HCT116 (cell line): ENCODE data around the gene CDC42EP1. TPM values are rescaled to one million over a fixed set of nuclear protein-coding genes. Genes with fewer than 3 reads are reported as not detected.

ENCODE experiments used
- ATAC-seq: fragments of 200-7000 bp; cut with Tn5 transposase; 2 replicates; pipeline ENCODE4 v1.9.1; 2020; ENCODE audit warnings: mild to moderate bottlenecking, moderate library complexity
- BruUV-seq: library from RNA; stranded (reverse); fragments of 400-500 nt; replicated peaks from 2 replicates; lab custom pipeline; 2021; lab: Mats Ljungman, UMichigan
- CTCF ChIA-PET: fragments of 300-600 bp; sonication (Branson Sonifier 250); formaldehyde crosslinking; loops from one replicate; lab custom pipeline; 2021; ENCODE audit warnings: antibody characterized with exemption; lab: Charles Lee
- POLR2A ChIA-PET: fragments of 300-600, 350-600 bp; sonication (Branson Sonifier 250); formaldehyde crosslinking; loops from one replicate; lab custom pipeline; 2021; ENCODE audit warnings: antibody characterized with exemption; lab: Charles Lee
- RAD21 ChIA-PET, 2 experiments: fragments of 300-600 bp; sonication (Branson Sonifier 250); formaldehyde crosslinking; loops; one replicate each; lab custom pipeline; 2023; ENCODE audit warnings: low total read pairs in 2 of 2; ENCODE audit not compliant: uncharacterized antibody in 2 of 2, unreplicated experiment in 2 of 2, low non-redundant PET in 1 of 2; lab: Charles Lee
- DNase-seq: peaks from one replicate; pipeline ENCODE4 v3.0.0-alpha.2; 2010; ENCODE audit warnings: low read depth, low spot score
- H2AFZ ChIP-seq: fragments of 200-600 bp; shearing (Covaris generic), sonication (generic); 2 replicates; pipeline ENCODE4 v1.6.1; 2017; ENCODE audit warnings: low read depth, mixed run types, mixed read lengths, antibody characterized with exemption, low read length; ENCODE audit not compliant: poor library complexity, severe bottlenecking
- H3K27ac ChIP-seq: 2 replicates; pipeline ENCODE4 v1.5.1; 2012; ENCODE audit warnings: low read depth, low read length
- H3K27me3 ChIP-seq: fragments of 200-600 bp; sonication (generic); 2 replicates; pipeline ENCODE4 v1.6.1; 2016; ENCODE audit warnings: mixed run types, low read length, mixed read lengths; ENCODE audit not compliant: insufficient read depth
- H3K36me3 ChIP-seq, 2 experiments: fragments of 200-500 bp in 1 of 2; fragments of 200-600 bp in 1 of 2; sonication (Bioruptor generic) in 1 of 2; sonication (generic) in 1 of 2; 2 replicates each; pipeline versions ENCODE4 v1.5.1 to v1.6.1; 2014 to 2016; ENCODE audit warnings: low read length in 2 of 2, inconsistent platforms in 1 of 2, mixed read lengths in 1 of 2, mixed run types in 1 of 2; ENCODE audit not compliant: insufficient read depth in 2 of 2, control insufficient read depth in 1 of 2
- H3K4me1 ChIP-seq, 2 experiments: fragments of 200-600 bp in 1 of 2; sonication (generic) in 1 of 2; 2 replicates each; pipeline versions ENCODE4 v1.5.1 to v1.6.1; 2012 to 2017; ENCODE audit warnings: low read length in 2 of 2, inconsistent platforms in 1 of 2, mild to moderate bottlenecking in 1 of 2, mixed read lengths in 1 of 2, mixed run types in 1 of 2, moderate library complexity in 1 of 2; ENCODE audit not compliant: insufficient read depth in 2 of 2, control insufficient read depth in 1 of 2
- H3K4me2 ChIP-seq: fragments of 200-600 bp; sonication (generic); 2 replicates; pipeline ENCODE4 v1.6.1; 2017; ENCODE audit warnings: mixed run types, low read length, mixed read lengths
- H3K4me3 ChIP-seq, 2 experiments: fragments of 200-600 bp in 1 of 2; sonication (generic) in 1 of 2; replicated peaks in 1 of 2; 2 replicates each; pipeline ENCODE4 v1.5.1; 2011 to 2016; ENCODE audit warnings: low read length in 2 of 2, control low read depth in 1 of 2, low read depth in 1 of 2, mild to moderate bottlenecking in 1 of 2, mixed read lengths in 1 of 2, mixed run types in 1 of 2
- H3K79me2 ChIP-seq: fragments of 200-600 bp; sonication (generic); 2 replicates; pipeline ENCODE4 v1.6.1; 2017; ENCODE audit warnings: mild to moderate bottlenecking, mixed run types, low read length, moderate library complexity, mixed read lengths; ENCODE audit not compliant: insufficient read depth
- H3K9ac ChIP-seq: fragments of 200-600 bp; sonication (generic); 2 replicates; pipeline ENCODE4 v1.6.1; 2016; ENCODE audit warnings: low read length, mixed read lengths
- H3K9me2 ChIP-seq: fragments of 200-600 bp; sonication (generic), shearing (Covaris generic); 2 replicates; pipeline ENCODE4 v1.6.1; 2017; ENCODE audit warnings: mixed run types, mild to moderate bottlenecking, moderate library complexity; ENCODE audit not compliant: insufficient read depth
- H3K9me3 ChIP-seq, 2 experiments: fragments of 200-500 bp in 1 of 2; fragments of 200-600 bp in 1 of 2; sonication (Bioruptor generic) in 1 of 2; sonication (generic) in 1 of 2; 2 replicates each; pipeline ENCODE4 v1.6.1; 2014 to 2017; ENCODE audit warnings: low read length in 2 of 2, mixed read lengths in 2 of 2, inconsistent platforms in 1 of 2, low read depth in 1 of 2, mild to moderate bottlenecking in 1 of 2, mixed run types in 1 of 2, moderate library complexity in 1 of 2; ENCODE audit not compliant: control insufficient read depth in 1 of 2, insufficient read depth in 1 of 2
- H4K20me1 ChIP-seq: fragments of 200-600 bp; sonication (generic), shearing (Covaris generic); 2 replicates; pipeline ENCODE4 v1.6.1; 2017; ENCODE audit warnings: mixed run types, mild to moderate bottlenecking, moderate library complexity; ENCODE audit not compliant: insufficient read depth
- ATF3 ChIP-seq: IDR thresholded peaks from 2 replicates; pipeline ENCODE4 v1.6.1; 2012
- CTCF ChIP-seq, 3 experiments: fragments of 200-600 bp in 1 of 3; sonication (generic) in 1 of 3; IDR thresholded peaks in 2 of 3; conservative IDR thresholded peaks in 1 of 3; 2 replicates each; pipeline ENCODE4 v1.5.1; 2012 to 2017; ENCODE audit warnings: low read depth in 2 of 3, low read length in 2 of 3, antibody characterized with exemption in 1 of 3, borderline replicate concordance in 1 of 3, control low read depth in 1 of 3, mild to moderate bottlenecking in 1 of 3, mixed read lengths in 1 of 3, mixed run types in 1 of 3, moderate library complexity in 1 of 3; ENCODE audit not compliant: insufficient read depth in 1 of 3
- EZH2 ChIP-seq: fragments of 200-600 bp; sonication (generic); IDR thresholded peaks from 2 replicates; pipeline ENCODE4 v1.6.1; 2017; ENCODE audit warnings: antibody characterized with exemption, mixed run types
- JUND ChIP-seq: IDR thresholded peaks from 2 replicates; pipeline ENCODE4 v1.6.1; 2012
- POLR2A ChIP-seq: IDR thresholded peaks from 2 replicates; pipeline ENCODE4 v1.7.0; 2011; ENCODE audit warnings: borderline replicate concordance; ENCODE audit not compliant: insufficient read depth, insufficient read length; ENCODE audit errors: extremely low read depth
- POLR2AphosphoS5 ChIP-seq: IDR thresholded peaks from 2 replicates; pipeline ENCODE4 v1.6.1; 2011; ENCODE audit warnings: mild to moderate bottlenecking, low read depth, low read length, moderate library complexity
- RAD21 ChIP-seq: IDR thresholded peaks from 2 replicates; pipeline ENCODE4 v1.6.1; 2012; ENCODE audit warnings: low read depth, mild to moderate bottlenecking
- REST ChIP-seq: IDR thresholded peaks from 2 replicates; pipeline ENCODE4 v1.6.1; 2012; ENCODE audit warnings: low read depth
- SIN3A ChIP-seq: IDR thresholded peaks from 2 replicates; pipeline ENCODE4 v1.6.1; 2012; ENCODE audit warnings: low read depth
- TCF7L2 ChIP-seq: IDR thresholded peaks from 2 replicates; pipeline ENCODE4 v1.7.0; 2011; ENCODE audit warnings: borderline replicate concordance, inconsistent platforms; ENCODE audit not compliant: insufficient read depth, insufficient read length; ENCODE audit errors: extremely low read depth
- intact Hi-C: fragments of 100-400 bp; cut with micrococcal nuclease; formaldehyde crosslinking; loops from 2 replicates; pipeline ENCODE4 v1.10.0; 2022
- total RNA-seq: library from RNA; stranded (reverse); gene quantifications from one replicate; pipeline ENCODE4 v1.2.1, GENCODE V29; 2021; ENCODE audit not compliant: unreplicated experiment

CDC42EP1 gene
- total RNA-seq, 1 experiment from 2014 or later, result 160 TPM

GRCh38 chr22:37556710-37557109, 3.6 kb upstream of the CDC42EP1 start:
- Histone ChIP-seq H3K4me2 (peak overlapping the region; percentile 10; the same call in 1 of the 2 replicates), H3K9me3 (no peaks in the 10 kb centered on the region), H3K79me2 (peaks cover 13% of the 10 kb centered on the region), H4K20me1 (no peaks in the 10 kb centered on the region), H3K27ac (no peak overlapping the region), H3K4me3 (no peak overlapping the region), H3K36me3 (no peaks in the 10 kb centered on the region), H3K4me1 (peaks cover 16 to 43% of the 10 kb centered on the region in 2 experiments), H3K9ac (no peak overlapping the region), H3K9me2 (no peaks in the 10 kb centered on the region), H3K27me3 (no peaks in the 10 kb centered on the region), H2AFZ (no peak overlapping the region)
- TF ChIP-seq SIN3A, result no peak
- TF ChIP-seq RAD21, result no peak
- no peak for TF ChIP-seq TCF7L2
- ChIA-PET POLR2A (interaction anchor here (2.3 kb wide), 1 partner anchor 10 kb away, joined by 9 read pairs; no protein-coding TSS in a partner anchor), CTCF (interaction anchor here (2.1 kb wide), 1 partner anchor 10 kb away, joined by 14 read pairs; no protein-coding TSS in a partner anchor), RAD21 (interaction anchor here in 1 of 2 experiments (1.0 kb wide), 1 partner anchor 11 kb away, joined by 3 read pairs; no protein-coding TSS in a partner anchor)
- DNase-seq, result no peak
- intact Hi-C loops, result no loop called here
- no TSS peak for BruUV-seq
- no peak for ATAC-seq

- no peak overlapping the region for H3K4me3 ChIP-seq
- no peaks in the 10 kb centered on the region for H3K9me2 ChIP-seq
- peaks cover 21% of the 10 kb centered on the region for H3K79me2 ChIP-seq
- 0 out of 4 replicates have a peak, but pooled peaks cover 0 to 7% of the 10 kb centered on the region in 2 experiments for H3K36me3 ChIP-seq
- DNase-seq, result no peak
- peaks cover 20 to 43% of the 10 kb centered on the region in 2 experiments for H3K4me1 ChIP-seq
- no peaks in the 10 kb centered on the region for H3K27me3 ChIP-seq
- no peak overlapping the region for H3K4me2 ChIP-seq
- CTCF ChIA-PET, result interaction anchor here (2.1 kb wide), 1 partner anchor 9 kb away, joined by 14 read pairs; no protein-coding TSS in a partner anchor
- BruUV-seq, result no TSS peak
- intact Hi-C loops, result no loop called here
- H3K9me3 ChIP-seq, result no peaks in the 10 kb centered on the region
- RAD21 ChIA-PET, result interaction anchor here in 1 of 2 experiments (1.0 kb wide), 1 partner anchor 12 kb away, joined by 3 read pairs; no protein-coding TSS in a partner anchor
- no peak overlapping the region for H2AFZ ChIP-seq
- H4K20me1 ChIP-seq, result no peaks in the 10 kb centered on the region
- no peak overlapping the region for H3K9ac ChIP-seq
- POLR2A ChIA-PET, result interaction anchor here (0.8 kb wide), 1 partner anchor 9 kb away, joined by 3 read pairs; no protein-coding TSS in a partner anchor
- H3K27ac ChIP-seq, result no peak overlapping the region
- no peak for ATAC-seq
- no peak for TF ChIP-seq POLR2A
- no peak for TF ChIP-seq JUND
- no peak for TF ChIP-seq REST
- no peak for TF ChIP-seq POLR2AphosphoS5
- TF ChIP-seq CTCF (IDR thresholded peaks at IDR 0.05 in 2 of 3, conservative IDR thresholded peaks at IDR 0.05 in 1 of 3; ENCODE audit: borderline replicate concordance in 1 of 3, insufficient read depth in 1 of 3, low read depth in 2 of 3, low read length in 2 of 3), result no peak
- TF ChIP-seq ATF3, result no peak
- no peak for TF ChIP-seq EZH2
- TF ChIP-seq SIN3A, result no peak
Observed at GRCh38 chr22:37557321-37558001, 2.8 kb upstream of the CDC42EP1 start.
